AG09309 (cell line): Measurements from ENCODE around the gene CLEC18A.
A peak's percentile ranks its signal among the peaks of the same experiment; 100 is the strongest.
"Not testable (repeated sequence)": the region's sequence is repeated elsewhere in the genome, so short reads cannot be mapped to it uniquely, and the experiment has no call there.

Experiments
- DNase-seq: peaks from one replicate; pipeline ENCODE4 v3.0.0-alpha.2; 2010; ENCODE audit warnings: low read depth
- H3K4me3 ChIP-seq: 2 replicates; pipeline ENCODE4 v1.5.1; 2011; ENCODE audit warnings: mild to moderate bottlenecking, low read depth, low read length, moderate library complexity; ENCODE audit not compliant: control insufficient read depth

Gene CLEC18A

DNA sequence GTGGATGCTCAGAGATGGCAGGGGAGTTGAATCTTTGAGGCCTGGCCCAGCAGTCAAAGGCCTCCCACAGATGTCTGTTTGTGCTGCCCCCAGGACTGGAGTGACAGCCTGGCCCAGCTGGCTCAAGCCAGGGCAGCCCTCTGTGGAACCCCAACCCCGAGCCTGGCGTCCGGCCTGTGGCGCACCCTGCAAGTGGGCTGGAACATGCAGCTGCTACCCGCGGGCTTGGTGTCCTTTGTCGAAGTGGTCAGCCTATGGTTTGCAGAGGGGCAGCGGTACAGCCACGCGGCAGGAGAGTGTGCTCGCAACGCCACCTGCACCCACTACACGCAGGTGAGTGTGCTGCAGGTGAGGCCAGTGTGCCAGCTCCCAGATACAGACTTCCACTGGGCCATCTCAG, 3.1 kb downstream of the CLEC18A start:
- DNase-seq, H3K4me3 ChIP-seq: not testable (repeated sequence)

DNA sequence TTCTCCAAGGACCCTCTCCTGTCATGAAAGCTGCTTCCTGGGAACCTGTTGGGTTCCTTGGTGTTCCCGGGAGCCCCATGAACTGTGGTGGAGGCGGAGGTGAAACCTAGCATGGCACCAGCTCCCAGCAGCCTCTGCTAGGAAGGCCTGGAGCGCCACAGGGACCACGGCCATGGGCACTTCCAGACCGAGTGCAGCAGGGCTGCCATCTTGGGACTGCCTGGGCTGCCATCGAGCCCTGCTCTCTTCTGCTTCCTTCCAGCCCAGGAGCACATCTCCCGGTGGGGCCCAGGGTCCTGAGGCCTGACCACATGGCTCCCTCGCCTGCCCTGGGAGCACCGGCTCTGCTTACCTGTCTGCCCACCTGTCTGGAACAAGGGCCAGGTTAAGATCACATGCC, 12.2 kb downstream of the CLEC18A start:
- not testable (repeated sequence) for H3K4me3 ChIP-seq, DNase-seq

DNA sequence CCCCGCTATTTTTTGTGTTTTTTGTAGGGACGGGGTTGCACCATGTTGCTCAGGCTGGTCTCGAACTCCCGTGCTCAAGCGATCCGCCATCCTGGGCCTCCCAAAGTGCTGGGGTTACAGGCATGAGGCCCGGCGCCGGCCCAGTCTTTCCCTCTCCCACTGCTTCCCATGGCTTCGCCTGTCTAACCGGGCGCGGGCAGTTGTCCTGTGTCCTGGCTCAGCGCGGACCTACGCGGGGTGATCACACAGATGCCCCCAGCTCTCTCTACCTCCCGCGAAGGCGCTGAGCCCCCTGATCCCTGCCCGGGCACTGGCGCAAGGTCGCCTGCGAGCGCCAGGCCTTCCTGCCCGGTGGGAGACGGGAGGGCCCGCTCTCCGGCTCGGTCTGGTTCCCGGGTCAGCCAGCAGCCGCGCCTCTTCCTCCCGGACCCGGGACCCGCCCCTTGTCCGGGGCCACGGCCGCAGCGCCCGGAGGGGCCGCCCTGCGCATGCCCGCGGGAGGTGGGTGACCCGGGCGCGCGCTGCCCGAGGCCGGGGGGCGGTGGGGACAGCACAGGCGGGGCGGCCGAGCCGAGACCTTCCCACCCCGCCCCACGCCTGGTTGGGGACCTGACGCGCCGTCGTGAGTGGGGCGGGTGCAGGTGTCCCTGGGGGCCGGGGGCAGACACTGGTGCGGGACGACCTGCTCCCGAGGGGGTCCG, 14.0 kb downstream of the CLEC18A start:
- H3K4me3 ChIP-seq: peak overlapping the region; percentile 17
- not testable (repeated sequence) for DNase-seq

DNA sequence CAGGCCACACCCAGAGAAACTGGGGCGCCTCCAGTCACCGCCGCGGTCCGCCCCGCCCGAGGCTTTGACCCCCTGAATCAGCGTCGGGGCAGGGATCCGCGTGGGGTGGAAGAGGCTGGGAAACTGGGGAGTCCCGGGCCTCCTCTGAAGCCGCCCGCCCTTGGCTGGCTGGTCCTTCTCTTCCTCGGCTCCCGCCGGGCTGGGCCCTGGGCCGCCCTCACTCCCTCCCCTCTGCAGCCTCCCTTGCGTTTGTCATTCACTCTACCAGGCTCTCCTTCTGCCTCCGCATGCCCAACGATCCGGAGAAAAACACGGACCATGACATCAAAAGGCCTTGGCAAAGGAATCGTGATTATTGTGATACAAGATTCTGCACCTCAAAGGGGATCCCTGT, 14.5 kb downstream of the CLEC18A start:
- not testable (repeated sequence) for H3K4me3 ChIP-seq, DNase-seq

DNA sequence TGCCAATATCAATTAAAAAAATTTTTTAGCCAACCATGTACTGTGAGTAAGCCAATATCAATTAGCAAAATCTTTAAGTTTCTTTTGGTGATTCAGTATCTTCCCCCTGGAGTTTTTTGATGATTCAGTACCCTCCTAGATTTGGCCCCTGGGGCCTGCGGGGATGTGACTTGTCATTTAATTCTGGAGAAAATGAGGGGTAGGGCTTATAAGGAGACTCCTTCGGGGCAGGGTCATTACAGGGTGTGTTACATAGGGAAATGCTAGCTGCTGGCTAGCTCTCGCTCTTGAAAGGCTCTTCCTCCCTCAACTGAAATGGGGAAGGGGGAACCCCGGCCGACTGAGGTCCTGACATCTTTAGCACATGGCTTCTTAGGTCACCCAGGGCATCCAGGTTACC, 16.6 kb downstream of the CLEC18A start:
- H3K4me3 ChIP-seq, DNase-seq: not testable (repeated sequence)

DNA sequence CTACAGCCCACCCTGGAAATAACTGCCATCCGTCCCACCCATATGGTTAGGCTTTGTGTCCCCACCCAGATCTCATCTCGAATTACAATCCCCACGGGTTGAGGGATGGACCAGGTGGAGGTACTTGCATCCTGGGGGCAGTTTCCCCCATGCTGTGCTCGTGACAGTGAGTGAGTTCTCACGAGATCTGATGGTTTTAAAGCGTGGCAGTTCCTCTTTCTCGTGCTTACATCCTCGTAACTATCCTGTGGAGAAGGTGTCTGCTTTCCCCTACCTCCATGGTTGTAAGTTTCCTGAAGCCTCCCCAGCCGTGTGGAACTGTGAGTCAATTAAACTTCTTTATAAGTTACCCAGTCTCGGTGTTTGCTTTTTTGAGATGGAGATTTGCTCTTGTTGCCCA, 17.0 kb downstream of the CLEC18A start:
- not testable (repeated sequence) for H3K4me3 ChIP-seq, DNase-seq

DNA sequence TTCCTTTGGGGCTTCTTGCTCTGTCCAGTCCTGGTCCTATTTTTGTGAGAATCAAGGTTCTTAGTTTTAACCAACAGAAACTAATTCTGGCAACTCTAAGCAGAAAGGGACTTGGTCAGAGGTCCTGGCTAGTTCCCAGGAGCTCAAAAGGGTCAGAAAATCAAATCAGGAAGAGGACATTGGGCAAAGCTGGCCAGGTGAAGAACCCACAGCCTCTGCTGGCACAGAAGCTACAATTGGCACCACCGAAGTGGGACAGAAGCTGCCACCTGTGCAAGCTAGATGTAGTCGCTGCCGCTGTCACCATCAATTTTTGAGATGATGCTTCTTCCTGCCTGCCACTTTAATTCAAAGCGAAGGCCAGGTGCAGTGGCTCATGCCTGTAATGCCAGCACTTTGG, 18.5 kb downstream of the CLEC18A start:
- not testable (repeated sequence) for H3K4me3 ChIP-seq, DNase-seq

DNA sequence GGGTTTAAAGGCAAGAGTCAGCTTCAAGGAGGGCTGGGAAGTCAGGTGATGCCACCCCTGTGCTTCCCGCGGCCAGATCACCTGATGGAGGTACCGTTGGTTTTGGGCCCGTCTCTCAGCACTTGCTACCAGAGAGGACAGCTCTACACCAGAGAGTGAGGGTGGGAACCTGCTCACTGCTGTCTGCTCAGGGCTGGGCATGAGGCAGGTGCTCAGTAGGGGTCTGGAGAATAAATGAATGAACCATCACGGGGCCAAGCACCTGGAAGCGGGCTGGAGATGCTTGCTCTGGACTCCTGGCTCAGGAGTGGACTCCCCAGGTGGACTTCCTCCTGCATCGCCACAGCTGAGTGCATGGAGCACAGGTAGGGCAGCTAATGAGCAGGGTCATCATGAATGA, 21.0 kb downstream of the CLEC18A start:
- not testable (repeated sequence) for H3K4me3 ChIP-seq, DNase-seq

DNA sequence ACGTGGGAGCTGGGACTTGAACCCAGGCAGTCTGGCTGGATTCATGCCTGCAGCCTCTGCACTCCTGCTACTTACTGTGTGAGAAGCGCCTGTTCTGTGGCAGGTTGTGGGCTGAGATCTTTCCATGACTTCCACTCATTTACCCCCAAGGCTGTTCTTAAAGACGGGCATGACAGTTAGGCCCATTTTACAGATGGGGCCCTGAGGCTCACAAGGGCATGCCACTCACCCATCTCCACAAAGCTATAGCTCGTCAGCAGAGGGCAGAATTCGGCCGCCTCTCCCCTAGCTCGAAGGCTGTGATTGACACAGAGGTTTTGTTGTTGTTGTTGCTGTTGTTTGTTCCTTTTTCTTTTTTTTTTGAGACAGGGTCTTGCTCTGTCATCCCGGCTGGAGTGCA, 21.8 kb downstream of the CLEC18A start:
- H3K4me3 ChIP-seq, DNase-seq: not testable (repeated sequence)

DNA sequence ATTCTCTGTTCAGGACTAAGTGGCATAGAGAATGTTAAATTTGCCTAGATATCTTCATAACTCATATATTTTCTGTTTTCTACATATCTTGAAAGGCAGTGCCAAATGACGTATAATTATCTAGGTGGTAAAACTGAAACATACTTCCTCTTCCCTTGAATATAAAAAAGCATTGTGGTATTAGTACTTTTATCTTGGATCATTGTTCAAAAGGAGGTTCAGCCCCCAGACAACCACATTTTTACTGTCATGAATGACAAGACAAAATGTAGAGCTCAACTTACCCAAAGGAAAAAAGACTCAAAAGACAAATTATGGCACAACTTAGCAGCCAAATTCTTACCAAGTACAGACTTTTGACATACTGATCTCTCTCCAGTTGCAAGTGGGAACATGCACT, 34.1 kb downstream of the CLEC18A start:
- not testable (repeated sequence) for H3K4me3 ChIP-seq, DNase-seq

DNA sequence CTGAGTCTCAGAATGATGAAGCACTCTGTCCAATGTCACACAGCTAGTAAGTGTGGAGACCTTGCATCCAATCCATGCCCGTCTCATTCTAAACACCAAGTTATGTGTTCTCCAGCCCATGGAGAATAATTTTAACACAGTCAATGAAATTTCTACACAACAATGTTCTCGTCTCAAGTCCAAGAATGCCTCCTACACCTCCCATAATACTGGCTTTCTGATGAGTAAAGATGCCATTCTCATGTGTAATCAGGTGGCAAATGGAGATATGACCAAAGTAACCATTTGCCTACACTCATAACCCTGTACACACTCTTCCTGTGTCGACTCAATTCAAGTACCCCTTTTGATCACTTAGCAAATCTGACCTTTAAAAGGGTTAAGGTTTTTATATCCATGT, 46.8 kb downstream of the CLEC18A start:
- not testable (repeated sequence) for H3K4me3 ChIP-seq, DNase-seq

DNA sequence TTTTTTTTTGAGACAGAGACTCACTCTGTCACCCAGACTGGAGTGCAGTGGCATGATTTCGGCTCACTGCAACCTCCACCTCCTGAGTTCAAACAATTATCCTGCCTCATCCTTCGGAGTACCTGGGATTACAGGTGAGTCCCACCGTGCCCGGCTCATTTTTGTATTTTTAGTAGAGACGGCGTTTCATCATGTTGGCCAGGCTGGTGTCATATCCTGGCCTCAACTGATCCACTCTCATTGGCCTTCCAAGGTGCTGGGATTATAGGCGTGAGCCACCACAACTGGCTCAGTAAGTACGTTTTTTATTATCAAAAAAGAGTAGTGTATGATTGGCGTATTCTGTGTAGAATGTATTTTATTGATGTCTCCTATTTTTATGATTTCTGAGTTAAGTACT, 48.7 kb downstream of the CLEC18A start:
- DNase-seq, H3K4me3 ChIP-seq: not testable (repeated sequence)

DNA sequence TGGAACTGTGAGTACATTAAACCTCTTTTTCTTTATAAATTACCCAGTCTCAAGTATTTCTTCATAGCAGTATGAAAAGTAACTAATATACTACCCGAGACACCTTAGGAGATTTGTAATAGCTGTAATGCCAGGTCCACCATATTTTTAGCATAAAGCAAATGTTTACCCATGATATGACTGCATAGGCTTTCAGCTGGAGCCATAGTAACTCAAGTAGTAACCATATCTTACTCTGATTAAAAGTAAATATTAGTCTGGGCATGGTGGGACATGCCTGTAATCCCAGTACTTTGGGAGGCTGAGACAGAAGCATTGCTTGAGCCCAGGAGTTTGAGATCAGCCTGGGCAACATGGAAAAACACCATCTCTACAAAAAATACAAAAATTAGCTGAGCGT, 52.4 kb downstream of the CLEC18A start:
- not testable (repeated sequence) for DNase-seq, H3K4me3 ChIP-seq

DNA sequence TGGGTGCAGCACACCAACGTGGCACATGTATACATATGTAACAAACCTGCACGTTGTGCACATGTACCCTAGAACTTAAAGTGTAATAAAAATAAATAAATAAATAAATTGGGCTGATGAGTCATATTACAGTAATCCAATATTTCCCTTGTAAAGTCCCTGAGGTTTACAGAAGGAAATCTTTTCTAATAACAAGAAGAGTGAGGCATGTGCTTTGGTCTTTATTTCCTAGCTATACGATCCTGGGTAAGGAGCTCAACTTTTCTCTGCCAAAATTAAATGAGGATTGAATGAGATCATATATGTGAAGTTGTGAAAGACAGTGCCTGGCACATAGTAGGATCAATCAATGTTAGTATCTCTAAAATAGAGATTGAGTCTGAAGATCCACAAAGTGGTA, 57.5 kb downstream of the CLEC18A start:
- H3K4me3 ChIP-seq, DNase-seq: not testable (repeated sequence)

DNA sequence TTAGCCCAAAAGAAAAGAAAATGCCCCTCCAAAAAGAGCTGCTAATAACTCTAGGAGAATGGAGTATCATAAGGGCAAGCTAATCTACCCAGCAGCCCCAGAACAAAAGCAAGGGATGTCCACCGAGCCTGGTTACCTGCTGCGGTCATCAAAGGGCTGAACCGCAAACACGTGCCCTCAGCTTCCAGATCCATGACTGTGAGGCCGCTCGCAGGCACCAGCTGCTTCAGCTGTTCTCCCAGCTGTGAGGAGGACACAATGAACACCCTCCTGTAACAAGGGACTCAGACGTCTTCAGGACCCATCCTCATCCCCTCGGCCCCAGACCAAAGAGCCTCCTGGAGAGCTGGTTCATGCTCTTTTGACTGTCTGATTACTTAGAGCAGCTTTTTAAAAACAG, 59.5 kb downstream of the CLEC18A start:
- not testable (repeated sequence) for H3K4me3 ChIP-seq, DNase-seq

DNA sequence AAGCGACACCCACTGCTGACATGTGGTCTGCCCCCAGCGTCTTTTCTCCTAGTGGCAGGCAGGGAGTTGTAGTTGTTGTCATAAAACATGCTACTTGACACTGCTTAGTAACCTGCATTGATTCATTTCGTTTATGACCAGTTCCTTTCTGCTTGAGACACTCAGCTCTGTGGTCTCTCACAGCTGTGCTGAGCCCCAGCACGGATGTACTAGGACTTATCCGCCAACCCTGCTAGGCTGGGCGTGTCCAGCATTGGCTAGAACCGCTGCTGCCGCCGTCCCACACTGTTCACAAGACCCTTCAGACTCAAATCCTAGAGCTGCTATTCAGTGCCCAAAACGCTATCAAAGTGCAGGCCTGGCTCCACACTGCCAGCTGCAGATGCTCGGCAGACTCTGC, 60.0 kb downstream of the CLEC18A start:
- not testable (repeated sequence) for H3K4me3 ChIP-seq, DNase-seq

DNA sequence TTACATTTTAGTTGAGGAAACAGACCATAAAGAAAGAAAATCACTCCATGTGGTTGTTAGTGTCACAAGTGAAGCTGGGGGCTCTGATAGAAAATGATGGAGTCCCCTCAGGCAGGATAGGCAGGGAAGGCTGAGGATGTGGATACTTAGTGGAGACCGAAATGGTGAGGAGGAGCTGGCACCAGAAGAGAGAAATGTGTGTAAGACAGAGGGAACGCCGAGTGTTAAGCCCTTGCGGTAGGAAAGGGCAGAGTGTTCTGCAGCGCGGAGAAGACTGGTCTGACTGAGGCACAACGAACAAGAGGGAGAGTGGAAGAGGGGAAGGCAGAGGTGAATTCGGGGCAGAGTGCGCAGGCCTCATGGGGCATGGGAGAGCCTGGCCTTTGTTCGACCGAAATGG, 61.2 kb downstream of the CLEC18A start:
- H3K4me3 ChIP-seq, DNase-seq: not testable (repeated sequence)

DNA sequence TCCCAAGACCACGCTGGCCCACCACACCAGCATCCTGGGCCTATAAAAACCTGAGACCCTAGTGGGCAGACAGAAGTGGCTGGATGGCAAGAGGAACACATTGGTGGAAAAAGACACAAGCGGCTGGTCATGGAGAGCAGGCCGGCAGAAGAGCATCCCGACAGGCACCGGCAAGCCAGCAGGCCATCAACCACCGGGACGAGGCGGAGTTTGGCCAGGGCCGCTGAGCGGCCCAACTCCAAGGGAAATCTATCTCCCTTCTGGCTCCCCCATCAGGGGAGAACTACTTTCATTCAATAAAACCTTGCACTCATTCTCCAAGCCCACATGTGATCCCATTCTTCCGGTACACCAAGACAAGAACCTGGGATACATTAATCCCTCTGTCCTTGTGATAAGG, 61.8 kb downstream of the CLEC18A start:
- DNase-seq, H3K4me3 ChIP-seq: not testable (repeated sequence)
